Eye (tissue), 1 donor: ENCODE data around the gene MATK.
"Not testable (repeated sequence)": the region's sequence is repeated elsewhere in the genome, so short reads cannot be mapped to it uniquely, and the experiment has no call there.

Experiments used
- DNase-seq: peaks from one replicate; pipeline ENCODE4 v3.0.0-alpha.2; 2015

MATK gene

GRCh38 chr19:3768748-3769099 lies 17.5 kb downstream of the MATK start:
- DNase-seq: no peak

DNA sequence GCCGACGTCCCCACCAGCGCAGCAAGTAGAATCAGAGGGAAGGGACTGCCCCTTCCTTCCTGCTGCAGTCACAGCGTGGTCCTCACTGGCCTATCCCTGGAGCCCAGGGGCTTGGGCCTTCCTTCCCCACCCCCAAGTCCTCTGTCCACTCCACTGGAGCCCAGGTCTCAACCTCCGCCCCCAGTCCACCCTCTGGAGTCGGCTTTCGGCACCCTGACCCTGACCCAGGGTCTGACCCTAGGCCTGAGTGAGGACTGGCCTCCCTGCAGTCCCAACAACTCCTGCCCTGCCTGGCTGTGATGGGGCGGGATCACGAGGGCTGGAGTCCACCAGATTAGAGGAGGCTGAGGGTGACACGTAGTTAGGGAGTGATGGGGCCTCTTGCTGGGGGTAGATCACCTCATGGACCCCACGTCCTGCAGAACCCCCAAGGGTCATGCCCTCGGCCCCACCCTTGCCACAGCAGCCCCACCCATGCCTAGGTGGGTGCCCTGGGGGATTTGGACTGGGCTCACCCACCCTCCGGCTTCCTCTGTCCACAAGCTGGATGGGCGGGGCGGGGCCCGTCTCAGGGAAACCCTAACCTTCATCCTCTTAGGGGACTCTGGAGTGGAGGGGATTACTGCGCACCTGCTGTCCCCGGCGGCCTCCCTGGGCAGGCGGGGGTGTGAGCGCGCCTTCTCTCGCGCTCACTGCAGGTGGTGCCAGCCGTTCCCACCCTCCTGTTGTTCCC lies 18.0 kb downstream of the MATK start:
- no peak for DNase-seq

DNA sequence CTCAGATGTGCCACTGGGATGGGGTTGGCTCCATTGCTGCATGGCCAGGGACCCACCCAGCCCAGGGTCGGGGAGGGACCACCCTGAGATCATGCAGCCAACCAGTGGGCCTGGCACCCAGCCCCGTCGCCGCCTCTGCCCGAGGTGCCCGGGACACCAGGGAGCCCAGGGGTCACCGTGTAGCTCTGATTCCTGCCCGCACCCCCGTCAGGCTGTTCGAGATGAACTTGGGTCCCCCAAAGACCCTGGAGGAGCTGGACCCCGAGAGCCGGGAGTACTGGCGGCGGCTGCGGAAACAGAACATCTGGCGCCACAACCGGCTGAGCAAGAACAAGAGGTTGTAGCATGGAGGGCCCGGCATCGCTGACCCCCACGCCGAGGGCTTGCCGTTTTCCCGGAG lies 19.1 kb downstream of the MATK start:
- DNase-seq: no peak

DNA sequence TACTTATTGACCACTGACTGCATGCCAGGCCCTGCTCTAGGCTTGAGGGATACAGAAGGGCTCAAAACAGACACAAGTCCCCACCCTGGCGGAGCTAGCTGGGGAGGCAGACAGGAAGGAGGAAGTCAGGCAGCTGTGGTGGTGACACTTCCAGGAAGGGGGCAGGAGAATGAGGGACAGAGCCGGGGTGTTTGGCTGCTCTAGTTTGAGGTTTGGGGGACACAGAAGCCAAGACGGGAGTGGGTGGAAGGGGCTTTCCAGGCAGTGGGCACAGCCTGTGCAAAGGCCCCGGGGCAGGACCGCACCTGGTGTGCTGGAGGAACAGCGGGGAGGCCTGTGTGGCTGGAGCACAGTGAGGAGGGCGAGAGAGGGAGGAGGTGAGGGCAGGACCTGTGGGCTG lies 19.7 kb downstream of the MATK start:
- DNase-seq: no peak

- not testable (repeated sequence) for DNase-seq
Measured at GRCh38 chr19:3765757-3766156, 20.4 kb downstream of the MATK start.

- no peak for DNase-seq
Measured at GRCh38 chr19:3765121-3765520, 21.1 kb downstream of the MATK start.

- DNase-seq: peak; percentile 100
Measured at GRCh38 chr19:3762501-3763459, 23.4 kb downstream of the MATK start, which contains the start of gene MRPL54. MRPL54 (plus strand) TSS chr19:3762682; CDS start chr19:3762701, 19 bp downstream.

DNA sequence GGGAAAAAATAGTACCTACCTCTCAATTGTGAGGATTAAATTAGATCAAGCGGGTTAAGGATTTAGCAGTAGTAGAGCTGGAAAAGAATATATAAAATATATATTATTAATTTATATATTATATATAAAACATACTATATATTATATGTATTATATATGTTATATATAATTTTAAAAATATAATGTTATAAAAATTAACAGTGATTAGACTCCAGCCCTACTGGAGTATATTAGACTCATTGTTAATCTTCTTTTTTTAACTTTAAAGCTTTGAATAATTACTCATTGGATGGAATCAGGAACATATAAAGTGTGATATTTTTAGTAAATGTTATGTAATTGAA lies 24.1 kb downstream of the MATK start:
- DNase-seq: no peak

DNA sequence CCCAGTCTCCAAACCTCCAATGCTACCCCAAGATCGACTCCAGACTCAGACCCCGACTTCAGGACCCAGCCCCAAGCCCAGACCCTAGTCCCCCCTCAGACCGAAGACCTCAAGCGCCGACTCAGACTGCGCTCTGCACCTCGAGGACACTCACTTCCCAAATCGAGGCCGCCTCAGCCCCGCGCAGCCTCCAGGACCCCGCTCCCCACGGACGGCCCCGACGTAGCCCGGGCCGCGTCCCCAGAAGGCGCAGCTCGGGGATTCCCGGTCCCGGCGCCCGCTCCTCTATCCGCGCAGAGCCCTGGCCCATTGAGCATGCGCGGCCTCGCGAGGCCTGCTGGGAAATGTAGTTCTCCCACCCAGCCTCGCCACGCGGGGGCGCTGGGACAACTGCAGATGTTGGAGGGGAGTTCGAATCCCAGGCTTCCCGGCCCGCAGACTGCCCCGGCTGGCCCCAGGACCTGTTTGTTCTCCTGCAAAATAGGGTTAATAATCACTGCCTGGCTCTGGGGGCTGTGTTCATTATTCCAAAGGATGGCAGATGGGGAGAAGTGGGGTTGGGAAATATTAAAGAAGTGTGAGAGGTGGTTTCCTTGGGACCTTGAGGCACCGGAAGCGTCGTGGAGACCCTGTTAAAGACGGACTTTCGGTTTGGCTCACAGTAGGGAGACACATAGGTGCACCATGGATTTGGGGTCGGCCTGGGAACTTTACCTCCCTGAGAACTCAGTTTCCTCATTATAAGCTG lies 24.6 kb downstream of the MATK start, which contains the start of gene APBA3:
APBA3 (minus strand) TSS at position 311 of the 748 bp plus-strand sequence. CDS start 1,428 bp downstream, outside the sequence.
- peak; percentile 95 for DNase-seq

DNA sequence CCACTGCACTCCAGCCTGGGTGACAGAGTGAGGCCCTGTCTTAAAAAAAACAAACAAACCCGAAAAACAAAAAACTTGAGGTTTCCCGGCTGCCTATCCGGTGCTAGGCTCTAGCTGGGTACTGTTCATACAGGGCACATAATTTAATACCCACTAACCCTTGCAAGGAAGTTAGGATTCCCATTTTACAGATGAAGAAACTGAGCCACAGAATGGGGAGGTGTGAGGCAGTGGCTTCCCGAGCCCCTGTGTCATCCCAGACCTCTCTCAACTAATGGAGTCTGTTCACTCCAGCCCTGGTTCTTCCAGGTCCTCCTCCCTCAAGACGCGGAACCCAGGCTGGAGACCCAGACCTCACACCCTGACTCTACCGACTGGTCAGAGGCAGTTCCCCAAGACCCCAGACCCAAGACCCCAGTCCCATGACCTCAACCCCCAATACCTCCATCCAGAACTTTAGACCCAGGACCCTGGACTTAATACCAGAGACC lies 25.3 kb downstream of the MATK start:
- no peak for DNase-seq

DNA sequence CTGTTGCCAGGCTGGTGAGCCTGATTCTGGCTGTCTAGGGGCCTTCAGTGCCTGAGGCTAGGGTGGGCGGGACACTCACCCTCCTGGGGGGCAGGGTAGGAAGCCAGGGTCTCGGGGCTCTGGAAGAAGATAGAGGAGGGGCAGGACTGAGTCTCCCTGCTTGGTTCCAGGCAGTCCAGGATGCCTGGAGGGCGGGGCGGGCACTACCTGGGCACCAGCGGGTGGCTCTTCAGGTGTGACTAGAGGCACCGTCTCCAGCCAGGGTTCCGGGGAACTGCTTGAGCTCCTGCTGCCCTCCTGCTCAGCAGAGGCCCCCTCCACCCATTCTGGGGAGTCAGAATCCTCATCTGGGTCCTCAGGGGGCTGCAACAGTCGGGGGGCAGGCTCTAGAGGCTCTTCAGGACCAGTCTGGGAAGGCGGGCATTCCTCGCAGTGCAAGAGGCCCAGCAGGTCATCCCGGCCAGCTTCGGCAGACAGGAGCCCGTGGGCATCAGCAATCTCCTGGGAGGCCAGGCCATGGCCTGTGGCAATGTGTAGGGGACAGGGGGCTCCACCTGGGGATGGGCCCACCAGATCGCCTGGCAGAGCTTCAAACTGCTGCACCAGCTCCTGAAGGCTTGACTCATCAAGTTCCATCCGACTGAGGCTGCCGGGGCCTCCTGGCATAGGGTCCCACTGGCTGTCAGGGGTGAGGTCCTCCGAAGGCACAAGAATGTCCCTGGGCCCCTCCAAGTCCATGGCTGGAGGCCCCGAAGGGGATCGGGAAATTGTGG lies 26.5 kb downstream of the MATK start:
- DNase-seq: no peak

DNA sequence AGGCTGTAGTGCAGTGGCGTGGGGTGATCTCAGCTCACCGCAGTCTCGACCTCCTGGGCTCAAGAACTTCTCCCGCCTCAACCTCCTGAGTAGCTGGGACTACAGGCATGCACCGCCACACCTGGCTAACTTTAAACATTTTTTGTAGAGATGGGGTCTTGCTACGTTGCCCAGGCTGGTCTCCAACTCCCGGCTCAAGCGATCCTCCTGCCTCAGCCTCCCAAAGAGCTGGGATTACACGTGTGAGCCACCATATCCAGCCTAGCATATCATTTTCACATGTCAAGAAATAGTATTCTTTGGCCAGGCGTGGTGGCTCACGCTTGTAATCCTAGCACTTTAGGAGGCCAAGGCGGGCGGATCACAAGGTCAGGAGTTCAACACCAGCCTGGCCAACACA lies 27.9 kb downstream of the MATK start:
- not testable (repeated sequence) for DNase-seq

- DNase-seq: not testable (repeated sequence)
Measured at GRCh38 chr19:3757705-3758104, 28.5 kb downstream of the MATK start.

GRCh38 chr19:3753631-3754410 lies 32.4 kb downstream of the MATK start:
- no peak for DNase-seq

GRCh38 chr19:3752492-3752891 lies 33.7 kb downstream of the MATK start:
- no peak for DNase-seq

- no peak for DNase-seq
Measured at GRCh38 chr19:3751236-3751635, 34.9 kb downstream of the MATK start.

- no peak for DNase-seq
Measured at GRCh38 chr19:3750211-3750610, 36.0 kb downstream of the MATK start.

DNA sequence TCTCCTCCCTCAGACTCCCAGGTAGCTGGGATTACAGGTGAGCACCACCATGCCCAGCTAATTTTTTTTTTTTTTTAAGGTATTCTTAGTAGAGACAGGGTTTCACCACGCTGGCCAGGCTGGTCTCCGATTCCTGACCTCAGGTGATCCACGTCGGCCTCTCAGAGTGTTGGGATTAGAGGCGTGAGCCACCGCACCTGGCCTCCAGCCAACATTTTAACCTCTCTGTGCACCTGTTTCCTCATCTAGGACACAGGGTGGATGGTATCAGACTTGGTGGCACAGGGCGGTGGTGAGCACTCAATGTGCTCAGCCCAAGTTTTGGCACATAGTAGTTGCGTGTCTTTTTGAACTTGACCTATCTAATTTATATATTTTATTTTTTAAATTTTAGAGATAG lies 37.2 kb downstream of the MATK start:
- no peak for DNase-seq

- no peak for DNase-seq
Measured at GRCh38 chr19:3746371-3747056, 39.7 kb downstream of the MATK start.

DNA sequence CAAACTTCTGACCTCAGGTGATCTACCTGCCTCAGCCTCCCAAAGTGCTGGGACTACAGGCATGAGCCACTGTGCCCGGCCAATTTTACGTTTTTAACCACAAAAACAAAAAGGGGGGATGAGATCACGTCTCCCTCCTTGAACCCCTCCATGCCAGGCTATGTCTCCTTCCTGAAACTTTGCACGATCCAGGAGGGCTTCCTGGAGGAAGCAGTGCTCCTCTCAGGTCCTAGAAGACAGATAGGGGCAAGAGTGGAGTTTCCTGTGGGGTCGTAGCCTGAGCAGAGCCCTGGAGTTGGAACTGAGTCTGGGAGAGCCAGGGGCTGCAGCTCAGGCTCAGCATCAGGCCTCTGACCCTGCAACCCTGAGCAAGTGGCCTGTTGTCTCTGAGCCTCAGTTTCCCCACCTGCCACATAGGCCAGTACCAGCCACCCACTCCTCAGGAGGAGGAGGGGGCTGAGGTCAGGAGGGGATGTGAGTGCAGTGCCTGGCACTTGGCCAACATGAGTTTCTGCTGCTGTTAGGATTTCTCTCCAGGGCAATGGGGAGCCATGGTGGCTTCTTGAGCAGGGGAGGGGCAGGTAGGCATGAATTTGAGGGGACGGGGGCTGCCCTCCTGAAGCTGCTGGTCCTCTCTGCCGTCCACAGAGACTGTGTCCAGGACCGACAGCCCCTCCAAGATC lies 40.7 kb downstream of the MATK start:
- DNase-seq: no peak
